Esophagus muscularis mucosa (tissue), 4 donors: ENCODE data around the gene PRKACA. TPM values are rescaled to one million over a fixed set of nuclear protein-coding genes. Genes with fewer than 3 reads are reported as not detected.

Source experiments
- DNase-seq: peaks from one replicate; pipeline ENCODE4 v3.0.0-alpha.2; 2017; ENCODE audit errors: extremely low spot score
- H3K27ac ChIP-seq, 4 donors: fragments of 200-600 bp; sonication (generic); replicated peaks in 1 of 4; 1 replicate in 3 of 4; 2 replicates in 1 of 4; pipeline ENCODE4 v1.5.1; 2016 to 2019; ENCODE audit warnings: mild to moderate bottlenecking in 1 of 4
- H3K27me3 ChIP-seq, 4 donors: fragments of 200-600 bp; sonication (generic); one replicate each; pipeline versions ENCODE4 v1.5.1 to v1.6.0; 2016 to 2019
- H3K36me3 ChIP-seq, 4 donors: fragments of 200-600 bp; sonication (generic); one replicate each; pipeline ENCODE4 v1.5.1; 2016 to 2019
- H3K4me1 ChIP-seq, 4 donors: fragments of 200-600 bp; sonication (generic); one replicate each; pipeline ENCODE4 v1.5.1; 2016 to 2019
- H3K4me3 ChIP-seq, 4 donors: fragments of 200-600 bp; sonication (generic); 1 replicate in 2 of 4; 2 replicates in 2 of 4; pipeline ENCODE4 v1.5.1; 2016 to 2019; ENCODE audit warnings: mild to moderate bottlenecking in 4 of 4, moderate library complexity in 1 of 4
- H3K9me3 ChIP-seq, 4 donors: fragments of 200-600 bp; sonication (generic); 1 replicate in 3 of 4; 2 replicates in 1 of 4; pipeline ENCODE4 v1.5.1; 2016 to 2019
- CTCF ChIP-seq, 3 experiments: fragments of 200-600 bp in 2 of 3; fragments of 450-650 bp in 1 of 3; sonication (generic) in 2 of 3; IDR thresholded peaks; one replicate each; pipeline ENCODE4 v1.5.1; 2017 to 2019; ENCODE audit warnings: antibody characterized with exemption in 3 of 3, mild to moderate bottlenecking in 2 of 3, moderate library complexity in 1 of 3
- EP300 ChIP-seq: sonication (generic); formaldehyde crosslinking; IDR thresholded peaks from one replicate; pipeline ENCODE4 v1.6.1; 2017; ENCODE audit warnings: antibody characterized with exemption
- POLR2A ChIP-seq: fragments of 450-650 bp; IDR thresholded peaks from one replicate; pipeline ENCODE4 v1.6.1; 2017; ENCODE audit warnings: antibody characterized with exemption, moderate library complexity, mild to moderate bottlenecking, low read depth
- POLR2AphosphoS5 ChIP-seq, 2 donors: sonication (generic); formaldehyde crosslinking; IDR thresholded peaks; one replicate each; pipeline ENCODE4 v1.6.1; 2017; ENCODE audit warnings: antibody characterized with exemption in 2 of 2
- WGBS: methylation state at CpG from one replicate; pipeline ENCODE4 v1.1.5; 2018; 5-methylcytosine and 5-hydroxymethylcytosine counted together
- intact Hi-C: fragments of 100-400 bp; cut with DNase I; formaldehyde crosslinking; loops from one replicate; pipeline ENCODE4 v1.15.1; 2023
- total RNA-seq, 4 donors: library from RNA; depleted of rRNA; stranded (reverse); fragments of >200 nt; gene quantifications; one replicate each; pipeline versions ENCODE4 v1.1.0 to v1.2.1, GENCODE V29; 2016

Gene PRKACA
- total RNA-seq, 4 donors from 2014 or later, result 76.0 to 125 (median 93.3) TPM

DNA sequence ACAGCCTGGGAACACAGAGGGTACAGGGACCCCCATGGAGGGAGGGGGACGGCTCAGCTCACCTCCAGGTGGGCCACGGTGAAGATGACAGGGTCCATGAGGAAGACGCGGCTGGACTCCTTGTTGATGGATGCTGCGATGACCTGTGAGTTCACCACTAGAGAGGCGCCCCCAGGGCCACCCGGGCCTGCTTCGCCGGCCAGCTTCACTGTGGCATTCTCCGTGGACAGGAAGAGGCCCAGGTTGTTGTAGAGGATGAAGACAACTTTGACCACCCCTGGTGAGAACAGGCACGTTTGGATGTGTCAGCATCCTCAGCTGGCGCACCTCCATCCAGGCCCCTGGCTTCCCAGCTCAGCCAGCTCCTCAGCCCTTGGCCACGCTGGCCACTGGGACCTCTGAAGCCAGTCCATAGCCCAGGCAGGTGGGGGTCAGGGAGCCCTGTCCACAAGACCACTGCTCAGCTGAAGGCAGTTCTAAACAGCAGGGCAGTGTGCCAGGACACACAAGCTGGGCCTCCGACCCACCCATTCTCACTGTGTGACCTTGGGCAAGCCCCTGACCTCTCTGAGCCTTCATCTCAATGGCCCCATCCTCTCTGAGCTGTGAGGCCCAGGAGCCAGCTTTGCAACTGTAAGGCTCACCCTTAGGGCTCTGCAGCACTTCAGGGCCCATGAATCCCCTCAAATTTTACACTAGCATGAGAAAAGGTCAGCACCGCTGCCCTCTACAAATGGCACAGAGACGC is 40.9 kb upstream of the PRKACA start:
- H3K36me3 ChIP-seq, result peaks cover 30 to 95% (median 68%) of the 10 kb centered on the region in 4 donors
- TF ChIP-seq POLR2AphosphoS5 (IDR thresholded peaks at IDR 0.05), result no peak
- TF ChIP-seq EP300, result no peak
- TF ChIP-seq CTCF (IDR thresholded peaks at IDR 0.05), result no peak
- TF ChIP-seq POLR2A, result no peak
- no peak for DNase-seq
- H3K27me3 ChIP-seq, result no peaks in the 10 kb centered on the region
- no peaks in the 10 kb centered on the region for H3K4me1 ChIP-seq
- no peak overlapping the region for H3K4me3 ChIP-seq
- H3K9me3 ChIP-seq, result no peaks in the 10 kb centered on the region
- H3K27ac ChIP-seq, result no peak overlapping the region
- intact Hi-C loops, result no loop called here
- WGBS, result 90% methylated on average over 10 of the region's 16 CpGs

DNA sequence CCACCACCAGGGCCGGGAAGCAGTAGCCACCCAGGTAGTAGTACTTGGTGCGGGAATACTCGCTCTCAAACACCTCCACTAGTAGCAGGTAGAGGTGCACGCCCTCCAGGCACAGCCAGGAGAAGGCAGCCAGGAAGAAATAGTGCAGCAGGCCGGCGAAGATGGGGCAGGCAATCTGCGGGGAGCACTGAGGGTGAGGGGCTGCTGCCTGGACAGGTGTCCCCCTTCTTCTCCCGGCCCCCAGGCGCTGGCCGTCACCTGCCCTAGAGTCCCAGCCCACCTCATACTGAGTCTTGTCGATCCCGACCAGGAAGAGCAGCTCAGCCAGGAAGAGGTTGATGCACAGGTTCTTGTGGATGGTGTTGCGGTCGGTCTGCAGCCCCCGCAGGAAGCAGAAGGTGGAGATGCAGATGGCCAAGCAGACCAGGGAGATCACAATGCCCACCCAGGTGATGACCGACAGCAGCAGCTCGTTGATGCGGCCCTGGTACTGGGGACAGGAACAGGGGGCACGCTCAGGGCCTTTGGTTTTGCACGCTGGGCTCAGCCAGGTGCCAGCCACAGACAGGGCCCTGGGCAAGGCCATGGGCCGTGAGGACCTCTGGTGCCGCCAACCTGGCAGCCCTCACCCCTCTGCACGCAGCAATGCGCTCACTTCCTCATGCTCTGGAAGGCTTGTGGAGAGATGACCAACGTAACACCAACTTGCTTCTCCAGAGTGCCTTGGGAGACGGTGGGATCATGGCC is 39.6 kb upstream of the PRKACA start:
- Histone ChIP-seq H3K4me1 (no peaks in the 10 kb centered on the region), H3K9me3 (no peaks in the 10 kb centered on the region), H3K27ac (no peak overlapping the region), H3K4me3 (no peak overlapping the region), H3K27me3 (no peaks in the 10 kb centered on the region), H3K36me3 (peaks cover 30 to 90% (median 67%) of the 10 kb centered on the region in 4 donors)
- WGBS, result 94% methylated on average over 16 of the region's 26 CpGs
- TF ChIP-seq POLR2AphosphoS5 (IDR thresholded peaks at IDR 0.05), result no peak
- no peak for TF ChIP-seq EP300
- no peak for TF ChIP-seq CTCF (IDR thresholded peaks at IDR 0.05)
- TF ChIP-seq POLR2A, result no peak
- intact Hi-C loops, result no loop called here
- DNase-seq, result no peak

DNA sequence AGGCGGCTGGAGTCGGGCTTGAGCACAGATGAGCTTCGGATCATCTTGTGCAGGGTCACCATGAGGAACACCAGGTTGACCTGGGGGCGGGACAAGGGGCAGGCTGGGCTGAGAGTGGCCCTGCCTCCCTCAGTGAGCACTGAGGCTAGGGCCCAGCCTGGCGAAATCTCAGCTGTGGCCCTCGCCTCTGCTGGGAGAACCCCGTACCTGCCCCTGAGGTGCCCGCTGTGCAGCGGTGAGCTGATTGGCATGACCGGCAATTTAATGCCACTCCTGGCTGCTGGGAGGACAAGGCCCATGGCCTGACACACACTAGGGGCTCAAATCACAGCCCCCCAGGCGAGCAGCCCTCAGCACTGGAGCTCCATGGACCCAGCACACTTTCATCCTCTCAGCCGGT is 38.6 kb upstream of the PRKACA start:
- H3K4me3 ChIP-seq, result no peak overlapping the region
- 90% methylated on average over 5 of the region's 12 CpGs for WGBS
- intact Hi-C loops, result no loop called here
- peaks cover 34 to 90% (median 68%) of the 10 kb centered on the region in 4 donors for H3K36me3 ChIP-seq
- H3K9me3 ChIP-seq, result no peaks in the 10 kb centered on the region
- TF ChIP-seq EP300, result no peak
- TF ChIP-seq POLR2AphosphoS5 (IDR thresholded peaks at IDR 0.05), result no peak
- no peak for TF ChIP-seq CTCF (IDR thresholded peaks at IDR 0.05)
- no peak for TF ChIP-seq POLR2A
- no peaks in the 10 kb centered on the region for H3K4me1 ChIP-seq
- no peak overlapping the region for H3K27ac ChIP-seq
- DNase-seq, result no peak
- no peaks in the 10 kb centered on the region for H3K27me3 ChIP-seq

GRCh38 chr19:14155371-14155770 is 37.8 kb upstream of the PRKACA start:
- H3K36me3 ChIP-seq, result peaks cover 34 to 92% (median 70%) of the 10 kb centered on the region in 4 donors
- intact Hi-C loops, result no loop called here
- no peak overlapping the region for H3K4me3 ChIP-seq

More at GRCh38 chr19:14155371-14155770, 37.8 kb upstream of the PRKACA start:
- Histone ChIP-seq H3K27me3 (no peaks in the 10 kb centered on the region), H3K4me1 (peaks cover 4 to 7% (median 6%) of the 10 kb centered on the region in 4 donors), H3K9me3 (no peaks in the 10 kb centered on the region), H3K27ac (no peak overlapping the region)
- TF ChIP-seq CTCF (IDR thresholded peaks at IDR 0.05) (no peak), POLR2A (no peak), EP300 (no peak), POLR2AphosphoS5 (IDR thresholded peaks at IDR 0.05) (no peak)
- 92% methylated on average over 17 of the region's 17 CpGs for WGBS
- DNase-seq, result no peak
